GM12878 (cell line): ENCODE results near the gene ZNF780B. TPM values are rescaled to one million over a fixed set of nuclear protein-coding genes. Genes with fewer than 3 reads are reported as not detected.

Experiments used
- ATAC-seq: fragments of 200-7000 bp; cut with Tn5 transposase; 3 replicates; pipeline ENCODE4 v1.9.1; 2020; ENCODE audit warnings: mild to moderate bottlenecking, moderate library complexity
- BruUV-seq: library from RNA; stranded (reverse); fragments of 400-500 nt; replicated peaks from 2 replicates; lab custom pipeline; 2021; lab: Mats Ljungman, UMichigan
- CTCF ChIA-PET: fragments of 300-600 bp; sonication (Branson Sonifier 250); formaldehyde crosslinking; extraction: SDS; loops from one replicate; lab custom pipeline; 2021; ENCODE audit warnings: inconsistent platforms; lab: Yijun Ruan, JAX
- POLR2A ChIA-PET: fragments of 350-600 bp; formaldehyde crosslinking; extraction: SDS; loops from one replicate; lab custom pipeline; 2021; ENCODE audit warnings: inconsistent platforms; lab: Charles Lee
- RAD21 ChIA-PET: fragments of 300-600 bp; sonication (Branson Sonifier 250); formaldehyde crosslinking; loops from one replicate; lab custom pipeline; 2023; ENCODE audit warnings: antibody characterized with exemption; ENCODE audit not compliant: unreplicated experiment; lab: Charles Lee
- SMC1A ChIA-PET: fragments of 300-600 bp; sonication (Branson Sonifier 250); formaldehyde crosslinking; loops from one replicate; lab custom pipeline; 2023; ENCODE audit not compliant: unreplicated experiment, uncharacterized antibody; lab: Charles Lee
- DNase-seq: peaks from one replicate; pipeline ENCODE4 v3.0.0-alpha.2; 2011; ENCODE audit warnings: low read depth, low spot score
- FAIRE-seq: peaks from 3 replicates; lab custom pipeline; 2011; peaks lifted over from hg19 to GRCh38; lab: Jason Lieb, UNC
- H2AFZ ChIP-seq: 2 replicates; pipeline ENCODE4 v1.6.0; 2011; ENCODE audit warnings: low read depth, low read length, control low read depth; ENCODE audit not compliant: control insufficient read depth
- H3K27ac ChIP-seq: 2 replicates; pipeline ENCODE4 v1.5.1; 2011; ENCODE audit warnings: control low read depth; ENCODE audit not compliant: control insufficient read depth, insufficient read depth
- H3K27me3 ChIP-seq, 2 experiments: replicated peaks in 1 of 2; 2 replicates each; pipeline versions ENCODE4 v1.6.0 to v1.6.1; 2011; ENCODE audit warnings: low read length in 1 of 2; ENCODE audit not compliant: control insufficient read depth in 2 of 2, insufficient read depth in 2 of 2
- H3K36me3 ChIP-seq, 2 experiments: 2 replicates each; pipeline ENCODE4 v1.5.1; 2011; ENCODE audit warnings: low read length in 1 of 2; ENCODE audit not compliant: control insufficient read depth in 2 of 2, insufficient read depth in 2 of 2
- H3K4me1 ChIP-seq: 2 replicates; pipeline ENCODE4 v1.6.1; 2011; ENCODE audit warnings: mild to moderate bottlenecking, low read length, moderate library complexity, mixed read lengths; ENCODE audit not compliant: control insufficient read depth, insufficient read depth
- H3K4me2 ChIP-seq: 2 replicates; pipeline ENCODE4 v1.6.0; 2011; ENCODE audit warnings: control low read depth; ENCODE audit not compliant: control insufficient read depth, insufficient read depth
- H3K4me3 ChIP-seq: fragments of 200-600 bp; sonication (generic); 2 replicates; pipeline ENCODE4 v1.5.1; 2016
- H3K79me2 ChIP-seq: 2 replicates; pipeline ENCODE4 v1.6.0; 2011; ENCODE audit warnings: low read length; ENCODE audit not compliant: control insufficient read depth, insufficient read depth
- H3K9ac ChIP-seq: 2 replicates; pipeline ENCODE4 v1.8.0; 2011; ENCODE audit warnings: low read length, control low read depth, mixed read lengths; ENCODE audit not compliant: control insufficient read depth, insufficient read depth
- H3K9me3 ChIP-seq: replicated peaks from 3 replicates; pipeline ENCODE4 v1.5.1; 2011; ENCODE audit warnings: mild to moderate bottlenecking, low read length; ENCODE audit not compliant: control insufficient read depth, insufficient read depth
- H4K20me1 ChIP-seq: 2 replicates; pipeline ENCODE4 v1.6.0; 2011; ENCODE audit not compliant: control insufficient read depth, insufficient read depth
- ASH2L ChIP-seq: fragments of 300-600, 200-600 bp; sonication (generic); IDR thresholded peaks from 2 replicates; pipeline ENCODE4 v1.6.1; 2017; ENCODE audit warnings: low read depth, mild to moderate bottlenecking, borderline replicate concordance
- BACH1 ChIP-seq: fragments of 450-650 bp; IDR thresholded peaks from 2 replicates; pipeline ENCODE4 v1.6.1; 2017; ENCODE audit warnings: mild to moderate bottlenecking, borderline replicate concordance
- BMI1 ChIP-seq: fragments of 450-650 bp; IDR thresholded peaks from 2 replicates; pipeline ENCODE4 v1.6.1; 2016; ENCODE audit warnings: mild to moderate bottlenecking, moderate library complexity, borderline replicate concordance
- CREM ChIP-seq: IDR thresholded peaks from 2 replicates; pipeline ENCODE4 v1.6.1; 2014; ENCODE audit warnings: antibody characterized with exemption, low read depth
- NRF1 ChIP-seq: conservative IDR thresholded peaks from 2 replicates; pipeline ENCODE4 v1.6.1; 2011; ENCODE audit warnings: mild to moderate bottlenecking, low read depth, low read length, improper control_type of control experiment
- TARDBP ChIP-seq: IDR thresholded peaks from 2 replicates; pipeline ENCODE4 v1.6.1; 2016; ENCODE audit warnings: borderline replicate concordance
- TBL1XR1 ChIP-seq: IDR thresholded peaks from 2 replicates; pipeline ENCODE4 v1.6.1; 2012; ENCODE audit warnings: low read depth, low read length, improper control_type of control experiment
- TCF12 ChIP-seq: IDR thresholded peaks from 2 replicates; pipeline ENCODE4 v1.6.1; 2011; ENCODE audit warnings: low read depth, mild to moderate bottlenecking, low read length
- TCF3 ChIP-seq: IDR thresholded peaks from 2 replicates; pipeline ENCODE4 v1.6.1; 2012; ENCODE audit warnings: low read depth, mild to moderate bottlenecking, low read length, borderline replicate concordance; ENCODE audit not compliant: insufficient read depth
- YY1 ChIP-seq: IDR thresholded peaks from 2 replicates; pipeline ENCODE4 v1.6.1; 2011; ENCODE audit warnings: low read depth, mild to moderate bottlenecking, low read length
- WGBS: methylation state at CpG from one replicate; pipeline ENCODE4 v1.1.6; 2016; ENCODE audit warnings: low lambda C conversion rate; ENCODE audit not compliant: insufficient replicate concordance, insufficient coverage; ENCODE audit errors: missing lambda C conversion rate; 5-methylcytosine and 5-hydroxymethylcytosine counted together
- in situ Hi-C: fragments of 300-500 bp; cut with MboI; formaldehyde crosslinking; loops from 9 replicates; pipeline ENCODE4 v1.14.3; 2018; ENCODE audit warnings: mixed read lengths
- intact Hi-C: fragments of 100-400 bp; cut with micrococcal nuclease; formaldehyde crosslinking; loops from one replicate; pipeline ENCODE4 v1.14.2; 2022; ENCODE audit not compliant: unreplicated experiment
- polyA plus RNA-seq, 11 experiments: library from polyadenylated mRNA; depleted of rRNA in 4 of 11; unstranded in 6 of 11; stranded (reverse) in 5 of 11; fragments of >200 nt; fragmentation: Nextera tagmentation in 4 of 11; fragmentation: Illumina TruSeq in 1 of 11; extraction: Ambion mirVana in 4 of 11; extraction: Trizol in 1 of 11; gene quantifications; 1 replicate in 1 of 11; 2 replicates in 10 of 11; pipeline versions ENCODE4 v1.2.1 to v1.2.3, GENCODE V29; 2011 to 2016; ENCODE audit warnings: inconsistent platforms in 2 of 11, missing spikeins in 2 of 11, low read depth in 1 of 11
- total RNA-seq, 4 experiments: library from RNA; depleted of rRNA in 3 of 4; stranded (reverse); fragments of >200 nt in 3 of 4; fragmentation: Illumina TruSeq in 1 of 4; extraction: Trizol in 1 of 4; gene quantifications; 2 replicates each; pipeline versions ENCODE4 v1.2.1 to v1.2.3, GENCODE V29; 2013 to 2021
- TF ChIP-seq, protein P1 (sequence below): IDR thresholded peaks from 2 replicates; pipeline ENCODE4 v1.6.1; 2011; ENCODE audit warnings: borderline replicate concordance, low read depth, mild to moderate bottlenecking, moderate library complexity, low read length; ENCODE audit not compliant: insufficient read depth, poor library complexity, severe bottlenecking

ZNF780B gene
- total and polyA plus RNA-seq, 10 of the 15 experiments (the other 5 are each of a cell fraction or from before 2014, with no cell fraction given): 7.3 to 24.0 (median 12.3) TPM

DNA sequence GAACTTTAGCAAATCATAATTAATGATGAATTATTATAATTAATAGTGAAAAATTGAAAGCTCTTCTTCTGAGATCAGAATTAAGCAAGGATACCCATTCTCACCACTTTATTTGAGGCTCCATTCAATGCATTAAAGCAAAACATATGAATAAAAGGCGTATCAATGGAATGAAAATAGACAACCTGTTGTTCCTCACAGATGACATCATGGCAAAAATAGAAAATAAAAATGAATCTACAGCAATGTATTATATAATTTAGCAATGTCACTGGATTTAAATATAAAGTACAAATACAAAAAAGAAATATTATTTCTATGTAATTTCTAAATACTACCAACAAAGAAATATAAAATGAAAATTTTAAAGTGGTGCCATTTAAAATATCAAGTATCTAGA, 45.8 kb upstream of the ZNF780B start:
- no peak overlapping the region for H3K4me3 ChIP-seq
- no peaks in the 10 kb centered on the region for H3K4me1 ChIP-seq
- H3K36me3 ChIP-seq: no peaks in the 10 kb centered on the region
- WGBS: 0% methylated on average over 1 of the region's 1 CpG
- no peaks in the 10 kb centered on the region for H3K27me3 ChIP-seq
- no peak overlapping the region for H3K4me2 ChIP-seq
- FAIRE-seq (no peak), DNase-seq (no peak)
- no peak overlapping the region for H3K9ac ChIP-seq
- H2AFZ ChIP-seq: no peak overlapping the region
- in situ Hi-C loops (no loop called here), intact Hi-C loops (no loop called here)
- TF ChIP-seq NRF1: no peak
- TF ChIP-seq TARDBP: no peak
- no peak for TF ChIP-seq TCF3
- no peak for TF ChIP-seq BMI1
- TF ChIP-seq TBL1XR1: no peak
- no peak for TF ChIP-seq CREM
- TF ChIP-seq, protein P1, sequence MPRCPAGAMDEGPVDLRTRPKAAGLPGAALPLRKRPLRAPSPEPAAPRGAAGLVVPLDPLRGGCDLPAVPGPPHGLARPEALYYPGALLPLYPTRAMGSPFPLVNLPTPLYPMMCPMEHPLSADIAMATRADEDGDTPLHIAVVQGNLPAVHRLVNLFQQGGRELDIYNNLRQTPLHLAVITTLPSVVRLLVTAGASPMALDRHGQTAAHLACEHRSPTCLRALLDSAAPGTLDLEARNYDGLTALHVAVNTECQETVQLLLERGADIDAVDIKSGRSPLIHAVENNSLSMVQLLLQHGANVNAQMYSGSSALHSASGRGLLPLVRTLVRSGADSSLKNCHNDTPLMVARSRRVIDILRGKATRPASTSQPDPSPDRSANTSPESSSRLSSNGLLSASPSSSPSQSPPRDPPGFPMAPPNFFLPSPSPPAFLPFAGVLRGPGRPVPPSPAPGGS: no peak
- no peak for TF ChIP-seq ASH2L
- no peak for TF ChIP-seq TCF12
- TF ChIP-seq BACH1: no peak
- no peak for TF ChIP-seq YY1
- TF ChIP-seq, all 136 proteins: peak for 0
- BruUV-seq: no TSS peak
- no peaks in the 10 kb centered on the region for H4K20me1 ChIP-seq
- CTCF ChIA-PET: no interaction called here
- POLR2A ChIA-PET: no interaction called here
- RAD21 ChIA-PET: no interaction called here
- SMC1A ChIA-PET: no interaction called here
- H3K9me3 ChIP-seq: no peaks in the 10 kb centered on the region; the same call in 2 of the 3 replicates
- no peak for ATAC-seq
- H3K79me2 ChIP-seq: no peaks in the 10 kb centered on the region
- no peak overlapping the region for H3K27ac ChIP-seq
